Common myeloid progenitor, CD34-positive (primary cell): Measurements from ENCODE around the gene SH2D2A. TPM values are rescaled to one million over a fixed set of nuclear protein-coding genes. Genes with fewer than 3 reads are reported as not detected.

Experiments
- CTCF ChIA-PET: fragments of 350-600 bp; sonication (Branson Sonifier 250); formaldehyde crosslinking; loops from one replicate; lab custom pipeline; 2021; ENCODE audit warnings: antibody characterized with exemption; lab: Charles Lee
- POLR2A ChIA-PET: fragments of 350-600 bp; sonication (Branson Sonifier 250); formaldehyde crosslinking; loops from one replicate; lab custom pipeline; 2021; ENCODE audit warnings: antibody characterized with exemption; lab: Charles Lee
- DNase-seq, 3 donors: peaks; one replicate each; pipeline versions ENCODE4 v3.0.0 to v3.0.0-alpha.2; 2013
- H3K27ac ChIP-seq, 2 experiments: 1 replicate in 1 of 2; 2 replicates in 1 of 2; pipeline ENCODE4 v1.7.0; 2013; ENCODE audit warnings: inconsistent platforms in 2 of 2, low read length in 2 of 2, mild to moderate bottlenecking in 2 of 2, low read depth in 1 of 2, moderate library complexity in 1 of 2; ENCODE audit not compliant: severe bottlenecking in 2 of 2, insufficient read depth in 1 of 2, poor library complexity in 1 of 2
- H3K27me3 ChIP-seq, 5 experiments: replicated peaks in 2 of 5; 1 replicate in 3 of 5; 2 replicates in 2 of 5; pipeline versions ENCODE4 v1.6.1 to v1.7.0; 2013; ENCODE audit warnings: low read length in 4 of 5, mild to moderate bottlenecking in 2 of 5, moderate library complexity in 2 of 5, inconsistent platforms in 1 of 5; ENCODE audit not compliant: insufficient read depth in 5 of 5, control insufficient read depth in 4 of 5
- H3K36me3 ChIP-seq, 4 experiments: 1 replicate in 2 of 4; 2 replicates in 2 of 4; pipeline versions ENCODE4 v1.6.1 to v1.7.0; 2013; ENCODE audit warnings: low read length in 3 of 4, control low read depth in 1 of 4, mild to moderate bottlenecking in 1 of 4; ENCODE audit not compliant: control insufficient read depth in 4 of 4, insufficient read depth in 4 of 4
- H3K4me1 ChIP-seq, 4 experiments: 1 replicate in 3 of 4; 2 replicates in 1 of 4; pipeline versions ENCODE4 v1.6.1 to v1.7.1; 2013; ENCODE audit warnings: low read length in 3 of 4, mild to moderate bottlenecking in 3 of 4, control low read depth in 1 of 4, inconsistent platforms in 1 of 4, moderate library complexity in 1 of 4; ENCODE audit not compliant: control insufficient read depth in 4 of 4, insufficient read depth in 4 of 4; ENCODE audit errors: control extremely low read depth in 1 of 4
- H3K4me3 ChIP-seq, 7 experiments: 1 replicate in 4 of 7; 2 replicates in 3 of 7; pipeline versions ENCODE4 v1.5.1 to v1.7.0; 2013; ENCODE audit warnings: mild to moderate bottlenecking in 7 of 7, low read length in 6 of 7, moderate library complexity in 6 of 7, inconsistent platforms in 2 of 7, low read depth in 2 of 7, control low read depth in 1 of 7; ENCODE audit not compliant: insufficient read depth in 4 of 7, control insufficient read depth in 1 of 7; ENCODE audit errors: extremely low read depth in 1 of 7
- H3K9me3 ChIP-seq, 5 experiments: 1 replicate in 4 of 5; 2 replicates in 1 of 5; pipeline versions ENCODE4 v1.6.1 to v1.7.1; 2013; ENCODE audit warnings: low read length in 4 of 5, mild to moderate bottlenecking in 2 of 5, inconsistent platforms in 1 of 5, low read depth in 1 of 5, moderate library complexity in 1 of 5; ENCODE audit not compliant: control insufficient read depth in 4 of 5, insufficient read depth in 2 of 5; ENCODE audit errors: control extremely low read depth in 1 of 5
- WGBS: methylation state at CpG from one replicate; pipeline ENCODE4 v1.1.5; 2013; ENCODE audit not compliant: insufficient coverage; 5-methylcytosine and 5-hydroxymethylcytosine counted together
- polyA plus RNA-seq: library from polyadenylated mRNA; unstranded; fragments of 120-200 nt; gene quantifications from one replicate; pipeline ENCODE4 v1.2.1, GENCODE V29; 2013

Gene SH2D2A
- polyA plus RNA-seq, result 1.7 TPM

GRCh38 chr1:156816561-156817328 is at the start of gene SH2D2A:
SH2D2A (minus strand) TSS chr1:156816848; CDS start chr1:156816708, 140 bp downstream.
- ChIA-PET CTCF (interaction anchor here (0.5 to 7.1 kb wide), 8 partner anchors 9 to 109 kb away, joined by 3 to 64 read pairs (median 4); partner anchors contain the start of gene NTRK1), POLR2A (interaction anchor here (0.6 to 1.1 kb wide), 3 partner anchors 32 to 325 kb away, joined by 3 read pairs; no protein-coding TSS in a partner anchor)
- H3K9me3 ChIP-seq, result no peaks in the 10 kb centered on the region
- DNase-seq, result peak; percentile 98 to 99 (median 99)
- H3K4me1 ChIP-seq, result peaks cover 4 to 34% (median 31%) of the 10 kb centered on the region in 4 experiments
- H3K27ac ChIP-seq, result peak within 1 kb of the TSS in 1 of 2 experiments; percentile 52
- peaks cover 0 to 4% (median 0%) of the 10 kb centered on the region in 5 experiments for H3K27me3 ChIP-seq
- H3K36me3 ChIP-seq, result no peaks in the 10 kb centered on the region
- no CpG with 5 or more reads among the region's 10 CpGs for WGBS
- peak within 1 kb of the TSS in 4 of 7 experiments; percentile 13 to 53 (median 30) for H3K4me3 ChIP-seq

- DNase-seq, result no peak
- H3K4me3 ChIP-seq, result no peak overlapping the region
- ChIA-PET POLR2A (no interaction called here), CTCF (interaction anchor here (0.7 to 2.7 kb wide), 5 partner anchors 11 to 140 kb away, joined by 3 to 21 read pairs (median 5); no protein-coding TSS in a partner anchor)
- H3K4me1 ChIP-seq, result peaks cover 0 to 40% (median 36%) of the 10 kb centered on the region in 4 experiments
- peaks cover 0 to 32% (median 16%) of the 10 kb centered on the region in 5 experiments for H3K27me3 ChIP-seq
- H3K9me3 ChIP-seq, result no peaks in the 10 kb centered on the region
- 94% methylated on average over 4 of the region's 4 CpGs for WGBS
- H3K27ac ChIP-seq, result no peak overlapping the region
- H3K36me3 ChIP-seq, result no peaks in the 10 kb centered on the region
Measured at GRCh38 chr1:156865865-156866248, 49.2 kb upstream of the SH2D2A start.

- H3K27me3 ChIP-seq, result peaks cover 0 to 38% (median 16%) of the 10 kb centered on the region in 5 experiments
Measured at GRCh38 chr1:156865258-156865657, 48.6 kb upstream of the SH2D2A start.

GRCh38 chr1:156864796-156865195 is 48.1 kb upstream of the SH2D2A start:
- Histone ChIP-seq H3K27me3 (peaks cover 0 to 43% (median 18%) of the 10 kb centered on the region in 5 experiments), H3K9me3 (no peaks in the 10 kb centered on the region), H3K4me1 (peaks cover 2 to 51% (median 46%) of the 10 kb centered on the region in 4 experiments), H3K36me3 (no peaks in the 10 kb centered on the region), H3K27ac (no peak overlapping the region), H3K4me3 (no peak overlapping the region)
- DNase-seq, result no peak
- 100% methylated on average over 4 of the region's 4 CpGs for WGBS
- ChIA-PET CTCF (interaction anchor here (1.3 to 10.6 kb wide), 3 partner anchors 12 to 26 kb away, joined by 6 to 119 read pairs (median 21); no protein-coding TSS in a partner anchor), POLR2A (no interaction called here)

More at GRCh38 chr1:156865258-156865657, 48.6 kb upstream of the SH2D2A start:
- no peaks in the 10 kb centered on the region for H3K36me3 ChIP-seq
- H3K27ac ChIP-seq, result no peak overlapping the region
- no peak for DNase-seq
- ChIA-PET POLR2A (no interaction called here), CTCF (interaction anchor here (1.0 to 10.6 kb wide), 5 partner anchors 12 to 71 kb away, joined by 5 to 119 read pairs (median 6); no protein-coding TSS in a partner anchor)
- peaks cover under 1 to 46% (median 42%) of the 10 kb centered on the region in 4 experiments for H3K4me1 ChIP-seq
- WGBS, result 84% methylated on average over 7 of the region's 9 CpGs
- no peak overlapping the region for H3K4me3 ChIP-seq
- no peaks in the 10 kb centered on the region for H3K9me3 ChIP-seq

GRCh38 chr1:156863631-156864030 is 47.0 kb upstream of the SH2D2A start:
- WGBS, result 98% methylated on average over 6 of the region's 7 CpGs
- Histone ChIP-seq H3K4me1 (peaks cover 2 to 62% (median 57%) of the 10 kb centered on the region in 4 experiments), H3K27me3 (peaks cover 0 to 54% (median 28%) of the 10 kb centered on the region in 5 experiments), H3K27ac (no peak overlapping the region), H3K9me3 (no peaks in the 10 kb centered on the region), H3K4me3 (no peak overlapping the region), H3K36me3 (no peaks in the 10 kb centered on the region)
- no peak for DNase-seq
- ChIA-PET CTCF (interaction anchor here (0.6 to 12.2 kb wide), 7 partner anchors 25 to 173 kb away, joined by 3 to 282 read pairs (median 30); partner anchors contain the start of gene PEAR1), POLR2A (no interaction called here)

GRCh38 chr1:156862997-156863599 is 46.5 kb upstream of the SH2D2A start:
- DNase-seq, result peak in 2 of 3 donors; percentile 36 to 46
- ChIA-PET CTCF (interaction anchor here (4.2 to 12.2 kb wide), 6 partner anchors 16 to 173 kb away, joined by 30 to 282 read pairs (median 66); partner anchors contain the start of genes ISG20L2, METTL25B and PEAR1), POLR2A (no interaction called here)
- 70% methylated on average over 7 of the region's 10 CpGs for WGBS
- Histone ChIP-seq H3K36me3 (no peaks in the 10 kb centered on the region), H3K27ac (peak overlapping the region in 1 of 2 experiments; percentile 40), H3K9me3 (no peaks in the 10 kb centered on the region), H3K4me1 (peaks cover 2 to 64% (median 59%) of the 10 kb centered on the region in 4 experiments), H3K27me3 (peaks cover 0 to 60% (median 33%) of the 10 kb centered on the region in 5 experiments), H3K4me3 (no peak overlapping the region)
